SK-N-SH (cell line): ENCODE measurements around the gene ARL13A. TPM values are rescaled to one million over a fixed set of nuclear protein-coding genes. Genes with fewer than 3 reads are reported as not detected.

Experiments
- CTCF ChIA-PET: fragments of 300-600, 350-600 bp; formaldehyde crosslinking; extraction: SDS; loops from one replicate; lab custom pipeline; 2021; lab: Yijun Ruan, JAX
- POLR2A ChIA-PET: fragments of 350-600 bp; sonication (Branson Sonifier 250); formaldehyde crosslinking; extraction: SDS; loops from one replicate; lab custom pipeline; 2020; ENCODE audit warnings: antibody characterized with exemption, inconsistent platforms; lab: Yijun Ruan, JAX
- DNase-seq: peaks from one replicate; pipeline ENCODE4 v3.0.0; 2012
- H2AFZ ChIP-seq: fragments of 200-600 bp; sonication (generic); 2 replicates; pipeline ENCODE4 v1.8.1; 2016; ENCODE audit warnings: antibody characterized with exemption, mild to moderate bottlenecking, low read depth
- H3F3A ChIP-seq: fragments of 200-600 bp; sonication (generic); replicated peaks from 2 replicates; pipeline ENCODE3; 2016; ENCODE audit warnings: antibody characterized with exemption, mild to moderate bottlenecking; ENCODE audit not compliant: insufficient read depth
- H3K27ac ChIP-seq, 2 experiments: fragments of 200-500 bp in 1 of 2; fragments of 200-600 bp in 1 of 2; sonication (Bioruptor generic) in 1 of 2; sonication (generic), shearing (Covaris generic) in 1 of 2; 2 replicates each; pipeline versions ENCODE4 v1.5.1 to v1.6.1; 2014 to 2016; ENCODE audit warnings: low read depth in 2 of 2, inconsistent platforms in 1 of 2, low read length in 1 of 2, mild to moderate bottlenecking in 1 of 2, mixed read lengths in 1 of 2
- H3K27me3 ChIP-seq: fragments of 200-600 bp; sonication (generic), shearing (Covaris generic); 2 replicates; pipeline ENCODE4 v1.6.1; 2016; ENCODE audit warnings: mixed run types; ENCODE audit not compliant: insufficient read depth
- H3K36me3 ChIP-seq, 2 experiments: fragments of 200-500 bp in 1 of 2; fragments of 200-600 bp in 1 of 2; sonication (Bioruptor generic) in 1 of 2; sonication (generic) in 1 of 2; replicated peaks in 1 of 2; 2 replicates each; pipeline versions ENCODE3 to v1.5.1; 2014 to 2016; ENCODE audit warnings: low read length in 1 of 2, mild to moderate bottlenecking in 1 of 2; ENCODE audit not compliant: insufficient read depth in 2 of 2, control insufficient read depth in 1 of 2
- H3K4me1 ChIP-seq, 2 experiments: fragments of 200-500 bp in 1 of 2; fragments of 200-600 bp in 1 of 2; sonication (Bioruptor generic) in 1 of 2; sonication (generic), shearing (Covaris generic) in 1 of 2; 2 replicates each; pipeline versions ENCODE4 v1.5.1 to v1.6.1; 2014 to 2016; ENCODE audit warnings: low read depth in 1 of 2, low read length in 1 of 2, mixed run types in 1 of 2; ENCODE audit not compliant: insufficient read depth in 2 of 2, control insufficient read depth in 1 of 2
- H3K4me2 ChIP-seq: fragments of 200-600 bp; sonication (generic), shearing (Covaris generic); 2 replicates; pipeline ENCODE4 v1.6.1; 2017; ENCODE audit warnings: mixed run types
- H3K4me3 ChIP-seq, 2 experiments: fragments of 200-500 bp in 1 of 2; fragments of 200-600 bp in 1 of 2; sonication (Bioruptor generic) in 1 of 2; sonication (generic), shearing (Covaris generic) in 1 of 2; 2 replicates each; pipeline versions ENCODE4 v1.5.1 to v1.8.1; 2014 to 2016; ENCODE audit warnings: low read depth in 2 of 2, inconsistent platforms in 1 of 2, low read length in 1 of 2, mild to moderate bottlenecking in 1 of 2, mixed read lengths in 1 of 2, moderate library complexity in 1 of 2
- H3K79me2 ChIP-seq: fragments of 200-600 bp; sonication (generic); 2 replicates; pipeline ENCODE4 v1.8.1; 2017; ENCODE audit warnings: mild to moderate bottlenecking; ENCODE audit not compliant: insufficient read depth
- H3K9ac ChIP-seq: fragments of 200-600 bp; sonication (generic); 2 replicates; pipeline ENCODE4 v1.6.1; 2017; ENCODE audit warnings: mixed run types
- H3K9me2 ChIP-seq: fragments of 200-600 bp; sonication (generic); 2 replicates; pipeline ENCODE4 v1.6.1; 2017; ENCODE audit warnings: mixed run types
- H3K9me3 ChIP-seq: fragments of 200-600 bp; sonication (generic); 2 replicates; pipeline ENCODE4 v1.6.1; 2017; ENCODE audit warnings: mixed run types, mild to moderate bottlenecking, moderate library complexity
- H4K20me1 ChIP-seq: fragments of 200-600 bp; sonication (generic); 2 replicates; pipeline ENCODE4 v1.6.1; 2017; ENCODE audit warnings: mild to moderate bottlenecking, mixed run types; ENCODE audit not compliant: insufficient read depth
- CHD2 ChIP-seq: fragments of 150-350 bp; IDR thresholded peaks from 2 replicates; pipeline ENCODE4 v1.6.1; 2018; ENCODE audit warnings: low read length; ENCODE audit not compliant: partially characterized antibody
- ELF1 ChIP-seq: IDR thresholded peaks from 2 replicates; pipeline ENCODE4 v1.4.0; 2012
- EP300 ChIP-seq, 2 experiments: IDR thresholded peaks; 2 replicates each; pipeline versions ENCODE4 v1.4.0 to v1.6.1; 2012; ENCODE audit warnings: borderline replicate concordance in 1 of 2, low read depth in 1 of 2, low read length in 1 of 2
- FOXJ3 ChIP-seq: sonication (generic); formaldehyde crosslinking; IDR thresholded peaks from 2 replicates; pipeline ENCODE4 v1.5.1; 2020; ENCODE audit warnings: mild to moderate bottlenecking, missing genetic modification reagents
- FOXM1 ChIP-seq: IDR thresholded peaks from 2 replicates; pipeline ENCODE4 v1.4.0; 2012; ENCODE audit warnings: low read depth, mild to moderate bottlenecking
- GABPA ChIP-seq: IDR thresholded peaks from 2 replicates; pipeline ENCODE4 v1.4.0; 2012; ENCODE audit warnings: low read depth, mild to moderate bottlenecking
- GATA2 ChIP-seq: sonication (generic); formaldehyde crosslinking; IDR thresholded peaks from 2 replicates; pipeline ENCODE4 v1.5.0; 2020; ENCODE audit warnings: mild to moderate bottlenecking, missing genetic modification reagents
- MXI1 ChIP-seq: IDR thresholded peaks from 2 replicates; pipeline ENCODE4 v1.6.1; 2012; ENCODE audit warnings: mild to moderate bottlenecking, low read depth, low read length, improper control_type of control experiment
- NFIC ChIP-seq: IDR thresholded peaks from 2 replicates; pipeline ENCODE4 v1.4.0; 2012; ENCODE audit warnings: borderline replicate concordance
- NRF1 ChIP-seq: IDR thresholded peaks from 2 replicates; pipeline ENCODE4 v1.6.1; 2012; ENCODE audit warnings: low read depth, mild to moderate bottlenecking, low read length
- PBX3 ChIP-seq: IDR thresholded peaks from 2 replicates; pipeline ENCODE4; 2012
- POLR2AphosphoS5 ChIP-seq: IDR thresholded peaks from 2 replicates; pipeline ENCODE4 v1.6.1; 2012; ENCODE audit warnings: low read depth, low read length
- REST ChIP-seq: IDR thresholded peaks from 2 replicates; pipeline ENCODE4 v1.6.1; 2012; ENCODE audit warnings: mild to moderate bottlenecking, low read depth, low read length, moderate library complexity
- RFX5 ChIP-seq: IDR thresholded peaks from 2 replicates; pipeline ENCODE4 v1.6.1; 2012; ENCODE audit warnings: mild to moderate bottlenecking, improper control_type of control experiment, low read length
- RXRA ChIP-seq: IDR thresholded peaks from 2 replicates; pipeline ENCODE4 v1.4.0; 2012; ENCODE audit warnings: low read depth, mild to moderate bottlenecking, borderline replicate concordance
- SIN3A ChIP-seq: IDR thresholded peaks from 2 replicates; pipeline ENCODE4 v1.6.1; 2012; ENCODE audit warnings: low read depth, mild to moderate bottlenecking, low read length, moderate library complexity, borderline replicate concordance
- YY1 ChIP-seq: IDR thresholded peaks from 2 replicates; pipeline ENCODE4 v1.4.0; 2012; ENCODE audit warnings: low read depth, mild to moderate bottlenecking
- WGBS: methylation state at CpG from one replicate; pipeline ENCODE4 v1.1.6; 2017; ENCODE audit warnings: low lambda C conversion rate; 5-methylcytosine and 5-hydroxymethylcytosine counted together
- polyA plus RNA-seq, 3 experiments: library from polyadenylated mRNA; depleted of rRNA; stranded (reverse); fragments of >200 nt; gene quantifications; 2 replicates each; pipeline ENCODE4 v1.2.3, GENCODE V29; 2012

Gene ARL13A
- polyA plus RNA-seq, 1 of the 3 experiments (the other 2 are of a cell fraction), result not detected

DNA sequence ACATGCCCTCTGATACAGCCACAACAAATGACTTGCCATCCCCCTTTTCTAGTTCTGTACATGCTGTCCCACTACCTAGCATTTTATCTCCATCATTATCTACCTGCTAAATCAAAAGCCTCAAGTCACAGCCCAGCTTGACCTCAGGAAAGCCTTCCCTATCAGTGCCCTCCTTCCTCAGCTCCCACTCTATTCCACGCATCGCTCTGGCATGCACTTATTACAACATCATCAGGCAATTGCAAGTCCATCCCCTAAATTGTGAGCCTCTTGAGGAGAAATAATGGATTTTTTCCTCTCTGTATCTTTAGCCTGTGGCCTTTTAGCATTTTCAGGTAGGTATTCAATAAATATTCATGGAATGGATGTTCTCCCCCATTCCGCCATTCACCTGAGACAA, 5.7 kb downstream of the ARL13A start:
- no peaks in the 10 kb centered on the region for H3K27me3 ChIP-seq
- TF ChIP-seq POLR2AphosphoS5 (no peak), SIN3A (no peak)
- H3K27ac ChIP-seq, result no peak overlapping the region
- H3F3A ChIP-seq, result no peaks in the 10 kb centered on the region
- H3K9me2 ChIP-seq, result no peaks in the 10 kb centered on the region
- H2AFZ ChIP-seq, result no peak overlapping the region
- no peaks in the 10 kb centered on the region for H4K20me1 ChIP-seq
- DNase-seq, result no peak
- WGBS, result 54% methylated on average over 3 of the region's 3 CpGs
- H3K9me3 ChIP-seq, result no peaks in the 10 kb centered on the region
- no peaks in the 10 kb centered on the region for H3K36me3 ChIP-seq
- ChIA-PET CTCF (no interaction called here), POLR2A (no interaction called here)
- H3K4me1 ChIP-seq, result no peaks in the 10 kb centered on the region
- no peak overlapping the region for H3K9ac ChIP-seq
- no peak overlapping the region for H3K4me3 ChIP-seq
- no peaks in the 10 kb centered on the region for H3K79me2 ChIP-seq
- H3K4me2 ChIP-seq, result no peak overlapping the region

DNA sequence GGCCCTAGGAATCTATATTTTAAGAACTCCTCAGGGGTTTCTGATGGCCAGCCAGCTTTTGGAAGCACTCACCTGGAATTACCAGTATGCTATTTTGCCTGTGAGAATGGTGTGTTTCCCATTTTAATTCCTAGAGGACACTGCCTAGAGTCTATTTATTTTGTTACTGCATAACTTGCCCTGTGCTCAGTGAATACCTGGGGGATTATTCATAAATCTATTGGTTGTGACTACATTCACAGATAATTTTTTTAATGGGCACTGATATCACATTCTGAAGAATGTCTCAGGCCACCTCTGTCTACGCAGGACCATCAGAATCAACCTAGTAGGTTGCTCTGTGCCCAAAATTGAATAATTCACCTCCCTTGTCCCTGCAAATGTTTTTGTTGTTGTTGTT, 6.7 kb downstream of the ARL13A start:
- ChIA-PET CTCF (no interaction called here), POLR2A (no interaction called here)
- Histone ChIP-seq H3K27ac (no peak overlapping the region), H3K4me2 (no peak overlapping the region), H3K4me1 (0 out of 4 replicates have a peak, but pooled peaks cover 0 to 2% of the 10 kb centered on the region in 2 experiments), H2AFZ (no peak overlapping the region), H3K27me3 (no peaks in the 10 kb centered on the region), H3K36me3 (no peaks in the 10 kb centered on the region), H4K20me1 (no peaks in the 10 kb centered on the region), H3K9me3 (no peaks in the 10 kb centered on the region), H3K4me3 (no peak overlapping the region), H3K9me2 (no peaks in the 10 kb centered on the region), H3F3A (no peaks in the 10 kb centered on the region), H3K79me2 (no peaks in the 10 kb centered on the region), H3K9ac (no peak overlapping the region)
- DNase-seq, result no peak
- TF ChIP-seq RXRA, result no peak
- TF ChIP-seq PBX3, result no peak
- no peak for TF ChIP-seq NRF1
- TF ChIP-seq SIN3A, result no peak
- no peak for TF ChIP-seq FOXM1
- no peak for TF ChIP-seq FOXJ3 (CRISPR knock-in tag)
- no peak for TF ChIP-seq EP300 (IDR thresholded peaks at IDR 0.05; ENCODE audit: borderline replicate concordance in 1 of 2, low read depth in 1 of 2, low read length in 1 of 2)
- no peak for TF ChIP-seq REST
- no peak for TF ChIP-seq RFX5
- TF ChIP-seq GATA2, result no peak
- no peak for TF ChIP-seq MXI1
- no peak for TF ChIP-seq GABPA
- TF ChIP-seq ELF1, result no peak
- TF ChIP-seq YY1, result no peak
- TF ChIP-seq CHD2, result no peak
- no peak for TF ChIP-seq NFIC
- WGBS, result 65% methylated on average over 1 of the region's 1 CpG
